Fibroblast of the aortic adventitia (primary cell): Measurements from ENCODE around the gene TCF7L1. TPM values are rescaled to one million over a fixed set of nuclear protein-coding genes. Genes with fewer than 3 reads are reported as not detected.

Experiments used
- DNase-seq: peaks from one replicate; pipeline ENCODE4 v3.0.0-alpha.2; 2010; ENCODE audit warnings: low read depth
- H3K4me3 ChIP-seq: 2 replicates; pipeline ENCODE4 v1.5.1; 2011; ENCODE audit warnings: low read depth, mild to moderate bottlenecking, control low read depth, low read length, moderate library complexity
- CTCF ChIP-seq: IDR thresholded peaks from 2 replicates; pipeline ENCODE4 v1.5.1; 2011; ENCODE audit warnings: mild to moderate bottlenecking, low read length, control low read depth, inconsistent platforms; ENCODE audit not compliant: insufficient read depth
- total RNA-seq: library from RNA; depleted of rRNA; stranded (reverse); fragments of >200 nt; gene quantifications from 2 replicates; pipeline ENCODE4 v1.2.3, GENCODE V29; 2012; ENCODE audit warnings: low replicate concordance

Gene TCF7L1
- total RNA-seq, 1 donor = 3.7 TPM

- no peak overlapping the region for H3K4me3 ChIP-seq
- no peak for DNase-seq
- TF ChIP-seq CTCF = no peak
Observed at GRCh38 chr2:85246348-85246747, 113.2 kb downstream of the TCF7L1 start.

DNA sequence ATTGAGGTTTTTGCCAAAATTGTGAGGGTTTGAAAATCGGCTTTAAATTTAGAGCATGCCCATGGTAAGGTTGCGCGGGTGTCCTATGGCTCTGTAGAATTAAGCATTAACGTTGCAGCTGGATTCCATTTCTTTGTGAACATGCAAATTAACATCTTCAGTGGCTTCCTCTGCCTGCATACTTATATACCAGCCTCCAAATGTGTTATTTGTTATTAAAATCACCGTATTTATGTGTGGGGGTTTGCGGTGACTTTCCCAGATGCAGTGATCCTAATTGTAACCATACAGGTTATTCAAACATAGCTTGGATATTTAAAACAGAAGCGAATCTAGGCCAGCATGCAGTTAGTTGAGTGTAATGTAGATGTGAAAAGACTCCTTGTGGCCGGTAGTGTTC, 114.4 kb downstream of the TCF7L1 start:
- DNase-seq = no peak
- no peak overlapping the region for H3K4me3 ChIP-seq
- TF ChIP-seq CTCF = no peak

DNA sequence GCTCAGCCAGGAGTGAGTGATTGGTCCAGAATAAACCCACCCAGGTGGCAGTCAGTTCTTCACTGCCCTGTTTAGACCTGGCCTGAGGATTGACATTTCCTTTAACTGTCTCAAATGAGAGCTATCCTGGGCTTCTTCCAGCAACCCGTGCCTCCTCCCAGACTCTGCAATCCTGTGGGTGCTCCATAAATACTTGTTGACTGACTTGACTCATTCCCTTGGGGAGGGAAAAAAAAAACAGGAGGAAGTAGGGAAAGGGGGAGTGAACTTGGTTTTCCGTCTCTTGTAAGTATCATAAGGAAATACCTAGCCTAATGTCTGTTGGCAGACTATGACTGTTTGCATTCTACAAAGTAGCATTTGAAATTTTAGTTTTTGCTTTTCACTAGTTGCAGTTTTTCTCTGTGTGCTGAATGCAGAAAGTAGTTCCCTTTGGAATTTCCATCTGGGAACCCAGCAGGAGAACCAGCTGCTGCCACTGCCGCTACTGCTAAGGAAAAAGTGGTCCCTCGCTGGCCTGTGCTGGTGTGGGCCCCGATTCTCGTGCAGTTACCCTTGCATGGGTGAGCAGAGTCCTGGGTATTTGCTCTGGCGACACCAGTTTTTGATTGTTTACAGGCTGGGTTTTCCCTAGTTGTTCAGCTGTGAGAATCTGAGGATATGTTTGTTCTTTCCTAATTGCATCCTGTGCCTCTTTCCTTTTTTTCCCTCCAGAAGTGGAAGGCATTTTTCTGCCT, 115.7 kb downstream of the TCF7L1 start:
- no peak for TF ChIP-seq CTCF
- DNase-seq = peak; percentile 97
- peak overlapping the region; percentile 15 for H3K4me3 ChIP-seq

DNA sequence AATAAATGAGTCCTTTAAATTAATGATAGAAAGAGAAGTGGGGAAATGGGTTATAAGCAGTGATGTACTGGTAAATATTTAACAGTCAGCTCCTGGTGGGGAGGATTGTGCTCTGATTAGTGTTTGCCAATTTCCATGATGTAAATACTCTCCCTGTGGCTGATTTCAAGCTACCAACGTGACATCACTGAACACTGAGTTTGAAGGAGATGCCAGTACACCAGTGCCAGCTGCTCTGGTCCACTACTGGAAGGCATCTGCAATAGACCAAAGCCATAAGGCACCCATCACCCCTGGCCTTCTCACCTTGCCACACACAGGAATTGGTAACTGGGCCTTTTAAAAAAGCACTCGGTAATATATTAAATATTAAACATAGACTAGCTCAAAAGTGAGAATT, 116.9 kb downstream of the TCF7L1 start:
- TF ChIP-seq CTCF = no peak
- DNase-seq = peak; percentile 75
- H3K4me3 ChIP-seq = no peak overlapping the region

DNA sequence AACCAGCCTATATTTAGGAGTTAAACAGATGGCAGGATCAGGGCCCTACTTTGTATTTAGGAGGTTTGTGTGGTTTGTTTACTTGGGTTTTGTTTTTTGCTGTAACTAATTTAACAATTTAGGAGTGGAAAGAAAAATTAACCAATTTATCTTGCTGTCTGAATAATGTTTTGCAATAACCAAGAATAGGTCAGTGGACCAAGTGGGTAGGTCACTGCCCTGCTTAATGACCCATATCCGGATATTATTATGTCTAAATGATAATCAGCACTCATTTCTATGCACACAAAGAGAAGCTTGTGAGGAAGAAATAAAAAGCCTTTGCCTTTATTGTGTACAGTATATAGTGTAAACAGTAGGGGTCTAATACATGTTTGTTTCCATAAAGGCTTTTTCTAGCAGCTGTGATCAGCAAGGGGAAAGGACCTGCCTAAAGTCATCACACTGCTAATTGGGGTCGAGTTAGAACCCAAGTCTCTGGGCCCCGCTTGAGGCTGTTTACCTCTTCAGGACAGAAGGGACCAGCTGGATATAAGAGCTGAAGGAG, 118.0 kb downstream of the TCF7L1 start:
- no peak for TF ChIP-seq CTCF
- no peak for DNase-seq

DNA sequence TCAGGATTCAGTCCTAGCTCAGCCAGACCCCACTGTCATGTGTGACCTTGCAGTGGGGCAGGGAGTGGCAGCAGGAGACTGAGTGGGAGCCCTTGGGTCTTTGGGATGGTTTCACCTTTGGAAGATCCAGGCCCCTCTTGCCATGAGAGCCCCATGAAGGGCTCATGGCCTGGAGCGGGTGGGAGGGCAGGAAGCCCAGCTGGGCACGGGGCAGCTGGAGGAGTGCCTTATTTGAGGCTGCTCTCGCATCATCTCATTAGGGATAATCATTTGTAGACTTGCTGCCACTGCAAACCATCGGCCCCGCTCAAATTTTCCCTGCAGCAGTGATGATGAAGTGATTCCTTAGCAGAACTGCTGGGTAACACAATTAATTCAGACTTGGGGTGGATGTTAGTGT, 120.7 kb downstream of the TCF7L1 start:
- H3K4me3 ChIP-seq = no peak overlapping the region
- no peak for DNase-seq
- TF ChIP-seq CTCF = no peak

More for the DNA sequence above, 118.0 kb downstream of the TCF7L1 start:
- no peak overlapping the region for H3K4me3 ChIP-seq
